Activated CD8-positive, alpha-beta memory T cell treated with anti-CD3 and anti-CD28 coated beads for 4 hours (primary cell): Measurements from ENCODE around the gene OSCAR.

Experiments
- DNase-seq, 2 donors: peaks; one replicate each; pipeline ENCODE4 v3.0.0-alpha.2; 2020; ENCODE audit warnings: low read depth in 2 of 2

The OSCAR gene

DNA sequence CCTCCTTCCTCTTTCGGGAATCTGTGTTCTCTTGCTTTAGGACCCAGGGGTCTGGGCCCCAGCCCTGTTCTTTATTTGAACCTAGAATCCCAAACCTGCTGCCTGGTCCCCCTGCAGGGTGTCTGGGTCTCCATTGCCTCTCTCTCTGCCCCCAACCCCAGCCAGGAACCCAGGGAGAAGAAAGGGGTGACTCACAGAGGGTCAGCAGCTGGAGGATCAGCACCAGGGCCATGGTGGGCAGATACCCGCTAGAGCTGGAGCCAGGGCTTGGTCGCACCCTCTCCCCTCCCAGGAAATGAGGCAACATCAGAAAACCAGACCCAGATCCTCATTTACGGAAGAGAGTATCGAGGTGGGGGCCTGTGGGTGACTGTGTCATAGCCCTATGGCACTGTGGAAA, at the start of gene OSCAR:
TSS of gene OSCAR (minus strand) at position 243 of the 400 bp plus-strand sequence. CDS start at position 232, 11 bp downstream.
- no peak for DNase-seq

GRCh38 chr19:54149021-54149812, 48.6 kb upstream of the OSCAR start:
- no peak for DNase-seq

DNA sequence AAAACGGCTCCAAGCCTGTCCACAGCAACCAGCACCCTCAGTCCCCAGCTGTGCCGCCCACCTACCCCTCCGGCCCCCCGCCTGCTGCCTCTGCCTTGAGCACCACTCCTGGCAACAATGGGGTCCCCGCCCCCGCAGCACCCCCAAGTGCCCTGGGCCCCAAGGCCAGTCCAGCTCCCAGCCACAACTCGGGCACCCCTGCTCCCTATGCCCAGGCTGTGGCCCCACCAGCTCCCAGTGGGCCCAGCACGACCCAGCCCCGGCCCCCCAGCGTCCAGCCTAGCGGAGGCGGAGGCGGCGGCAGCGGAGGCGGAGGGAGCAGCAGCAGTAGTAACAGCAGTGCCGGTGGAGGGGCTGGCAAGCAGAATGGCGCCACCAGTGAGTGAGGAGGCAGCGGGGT, 47.6 kb upstream of the OSCAR start:
- no peak for DNase-seq

DNA sequence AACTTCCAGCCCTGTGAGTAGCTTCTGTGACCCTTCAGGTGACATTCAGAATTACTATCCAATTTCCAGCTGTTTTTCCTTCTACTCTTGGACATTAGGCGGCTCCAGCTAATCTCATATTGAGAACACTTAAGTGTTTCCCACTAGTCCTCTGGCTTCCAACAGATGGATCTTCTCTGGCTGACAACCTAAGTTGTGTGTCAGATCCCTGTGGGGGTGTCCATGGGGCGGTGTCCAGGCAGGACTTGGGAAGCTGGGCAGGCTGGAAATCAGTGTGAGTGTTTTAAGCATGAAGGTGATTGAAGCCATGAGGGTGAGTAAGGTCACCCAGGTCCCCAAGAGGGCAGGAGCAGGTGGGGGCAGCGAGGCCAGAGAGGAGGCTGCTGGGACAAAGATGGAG, 47.1 kb upstream of the OSCAR start:
- DNase-seq = no peak

DNA sequence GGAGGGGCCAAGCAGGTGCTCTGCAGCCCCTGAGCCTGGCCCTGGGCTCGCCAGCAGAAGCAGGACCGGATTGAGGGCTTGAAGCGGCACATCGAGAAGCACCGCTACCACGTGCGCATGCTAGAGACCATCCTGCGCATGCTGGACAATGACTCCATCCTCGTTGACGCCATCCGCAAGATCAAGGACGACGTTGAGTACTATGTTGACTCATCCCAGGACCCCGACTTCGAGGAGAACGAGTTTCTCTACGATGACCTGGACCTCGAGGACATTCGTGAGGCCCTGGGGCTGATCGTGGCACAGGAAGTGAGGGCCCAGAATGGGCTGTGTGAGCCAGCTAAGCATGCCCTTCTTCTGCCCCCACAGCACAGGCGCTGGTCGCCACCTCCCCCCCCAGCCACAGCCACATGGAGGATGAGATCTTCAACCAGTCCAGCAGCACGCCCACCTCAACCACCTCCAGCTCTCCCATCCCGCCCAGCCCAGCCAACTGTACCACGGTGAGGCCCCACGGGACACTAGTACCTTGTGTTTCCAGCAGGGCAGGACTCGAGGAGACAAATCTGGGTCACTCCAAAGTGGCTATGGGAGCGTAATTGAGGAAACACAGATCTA, 45.0 kb upstream of the OSCAR start:
- no peak for DNase-seq

- no peak for DNase-seq
These were observed 41.7 kb upstream of the OSCAR start for GRCh38 chr19:54142166-54142780.

DNA sequence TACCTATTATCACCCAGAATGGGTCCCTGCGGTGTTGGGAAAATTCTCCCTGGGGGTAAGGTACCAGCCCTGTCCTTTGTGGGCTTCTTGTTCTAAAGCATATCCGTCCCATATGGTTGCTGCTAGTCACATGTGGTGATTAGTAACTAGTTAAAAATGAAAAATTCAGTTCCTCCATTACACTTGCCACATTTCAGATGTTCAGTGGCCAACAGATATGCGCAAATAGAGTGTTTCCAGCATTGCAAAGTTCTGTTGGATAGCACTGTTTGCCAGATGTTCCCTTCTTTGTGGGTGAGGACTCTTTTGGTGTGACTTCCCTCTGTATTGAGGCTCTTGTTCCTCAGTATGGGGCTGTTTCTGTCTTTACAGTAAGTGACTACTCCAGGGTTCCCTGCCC, 40.8 kb upstream of the OSCAR start:
- DNase-seq = no peak

- no peak for DNase-seq
These were observed 38.1 kb upstream of the OSCAR start for GRCh38 chr19:54138489-54139256.

- DNase-seq = no peak
These were observed 37.3 kb upstream of the OSCAR start, which contains the start of gene CNOT3 for GRCh38 chr19:54137699-54138488. Gene CNOT3, plus strand, starts transcription at chr19:54137762. Its CDS starts 5,217 bp downstream, at chr19:54142979.

GRCh38 chr19:54136864-54137698, 36.5 kb upstream of the OSCAR start:
- DNase-seq = peak; percentile 97 to 99

DNA sequence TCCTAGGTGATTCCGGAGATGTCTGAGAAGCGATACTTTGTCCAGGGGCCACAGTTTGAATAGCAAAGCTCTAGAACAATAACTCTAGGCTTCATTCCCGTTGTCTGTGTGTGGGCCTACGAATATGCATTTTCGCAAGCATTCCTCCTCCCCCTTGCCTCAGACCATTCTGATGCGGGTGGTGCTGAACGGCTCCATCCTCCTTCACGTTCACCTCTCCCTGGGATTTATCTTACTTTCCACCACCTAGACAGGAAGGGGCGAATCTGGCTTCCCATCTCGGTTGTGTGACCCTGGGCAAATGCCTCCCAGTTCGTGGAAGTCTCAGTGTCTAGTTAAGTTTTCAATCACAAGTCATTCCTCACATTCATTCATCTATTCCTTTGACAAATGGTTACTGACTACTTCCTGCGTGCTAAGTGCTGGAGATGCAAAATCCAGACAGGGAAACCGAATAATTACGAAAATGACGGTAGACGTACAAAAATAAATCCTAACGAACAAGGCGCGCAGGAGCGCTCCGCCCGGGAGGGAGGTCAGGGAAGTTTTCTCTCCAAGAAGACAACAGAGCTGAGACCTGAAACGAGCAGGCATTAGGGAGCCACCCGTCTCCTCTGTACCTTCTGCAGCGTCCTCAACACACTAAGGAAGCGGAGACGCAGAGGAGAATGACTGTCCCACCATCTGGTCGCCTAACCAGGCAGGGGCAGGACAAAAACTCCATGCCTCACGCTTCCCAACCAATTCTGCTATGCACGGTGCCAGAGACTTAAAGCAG, 35.7 kb upstream of the OSCAR start:
- DNase-seq = no peak

- no peak for DNase-seq
These were observed 33.5 kb upstream of the OSCAR start for GRCh38 chr19:54133957-54134590.

DNA sequence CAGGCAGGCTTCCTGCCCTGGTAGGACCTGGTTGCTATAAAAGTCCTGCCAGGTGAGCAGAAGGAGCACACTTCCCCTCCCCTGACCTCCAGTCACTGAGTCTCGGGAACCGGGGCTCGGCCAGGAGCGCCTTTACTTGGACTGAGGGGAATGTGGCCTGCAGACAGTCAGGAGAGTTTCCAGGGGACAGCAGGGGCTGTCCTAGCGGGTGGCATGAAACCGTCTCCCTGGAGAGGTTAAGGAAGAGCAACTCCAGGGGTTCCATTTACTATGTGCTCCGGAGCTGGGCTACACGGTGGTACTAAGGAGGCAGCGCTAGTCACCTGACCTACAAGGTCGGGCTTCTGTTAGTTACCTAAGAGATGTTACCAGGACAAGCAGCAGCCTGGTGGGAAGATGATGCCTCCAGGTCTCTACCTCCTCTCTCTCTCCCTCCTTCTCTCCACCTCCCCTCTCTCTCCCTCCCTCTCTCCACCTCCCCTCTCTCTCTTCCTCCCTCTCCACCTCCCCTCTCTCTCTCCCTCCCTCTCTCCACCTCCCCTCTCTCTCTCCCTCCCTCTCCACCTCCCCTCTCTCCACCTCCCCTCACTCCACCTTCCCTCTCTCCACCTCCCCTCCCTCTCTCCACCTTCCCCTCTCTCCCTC, 32.8 kb upstream of the OSCAR start:
- no peak for DNase-seq

GRCh38 chr19:54129617-54129996, 29.0 kb upstream of the OSCAR start:
- no peak for DNase-seq

DNA sequence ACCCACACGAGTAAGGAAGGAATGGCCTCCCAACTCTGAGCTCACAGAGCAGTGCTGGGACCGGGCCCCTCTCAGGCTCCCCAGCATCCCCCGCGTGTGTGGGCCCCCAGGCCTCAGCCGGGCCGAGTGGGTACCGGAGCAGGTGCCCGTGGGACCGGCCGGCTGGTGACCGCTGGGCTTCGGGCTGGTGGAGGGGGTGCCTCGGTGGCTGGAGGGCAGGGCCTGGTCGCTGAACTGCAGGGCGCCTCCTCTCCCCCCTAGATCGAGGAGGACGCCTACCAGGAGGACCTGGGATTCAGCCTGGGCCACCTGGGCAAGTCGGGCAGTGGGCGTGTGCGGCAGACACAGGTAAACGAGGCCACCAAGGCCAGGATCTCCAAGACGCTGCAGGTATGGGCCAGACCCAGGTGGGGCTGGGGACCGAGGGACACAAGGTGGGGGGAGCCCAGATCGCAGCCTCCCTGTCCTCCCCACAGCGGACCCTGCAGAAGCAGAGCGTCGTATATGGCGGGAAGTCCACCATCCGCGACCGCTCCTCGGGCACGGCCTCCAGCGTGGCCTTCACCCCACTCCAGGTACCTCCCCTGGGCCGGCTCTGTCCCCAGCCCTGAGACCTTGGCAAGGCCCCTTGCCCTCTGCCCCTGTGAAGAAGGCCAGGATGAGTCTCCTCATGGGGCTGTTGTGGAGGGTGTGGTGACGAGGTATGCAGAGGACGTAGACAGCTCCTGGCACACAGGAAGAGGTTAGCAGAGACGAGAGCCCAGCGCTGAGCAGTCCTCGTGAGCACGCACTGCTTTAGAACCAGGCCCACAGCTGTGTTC, 28.4 kb upstream of the OSCAR start:
- no peak for DNase-seq

DNA sequence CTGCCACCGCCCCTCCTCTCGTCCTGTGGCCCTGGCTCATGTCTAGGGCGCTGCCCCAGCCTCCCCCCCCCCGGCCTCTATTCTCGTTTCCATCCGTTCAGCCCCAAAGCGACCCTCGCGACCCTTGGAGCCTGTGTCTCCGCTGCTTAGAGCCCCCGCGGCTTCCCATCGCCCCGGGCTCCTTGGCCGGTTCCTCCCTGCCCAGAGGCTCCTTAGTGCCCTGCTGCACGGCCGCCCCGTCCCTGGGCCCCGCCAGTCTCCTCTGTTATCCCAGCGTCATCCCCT, 27.8 kb upstream of the OSCAR start:
- no peak for DNase-seq

GRCh38 chr19:54127688-54128440, 27.3 kb upstream of the OSCAR start:
- DNase-seq = no peak
